ENCODE data around the gene ZFYVE28.

Gene ZFYVE28

DNA sequence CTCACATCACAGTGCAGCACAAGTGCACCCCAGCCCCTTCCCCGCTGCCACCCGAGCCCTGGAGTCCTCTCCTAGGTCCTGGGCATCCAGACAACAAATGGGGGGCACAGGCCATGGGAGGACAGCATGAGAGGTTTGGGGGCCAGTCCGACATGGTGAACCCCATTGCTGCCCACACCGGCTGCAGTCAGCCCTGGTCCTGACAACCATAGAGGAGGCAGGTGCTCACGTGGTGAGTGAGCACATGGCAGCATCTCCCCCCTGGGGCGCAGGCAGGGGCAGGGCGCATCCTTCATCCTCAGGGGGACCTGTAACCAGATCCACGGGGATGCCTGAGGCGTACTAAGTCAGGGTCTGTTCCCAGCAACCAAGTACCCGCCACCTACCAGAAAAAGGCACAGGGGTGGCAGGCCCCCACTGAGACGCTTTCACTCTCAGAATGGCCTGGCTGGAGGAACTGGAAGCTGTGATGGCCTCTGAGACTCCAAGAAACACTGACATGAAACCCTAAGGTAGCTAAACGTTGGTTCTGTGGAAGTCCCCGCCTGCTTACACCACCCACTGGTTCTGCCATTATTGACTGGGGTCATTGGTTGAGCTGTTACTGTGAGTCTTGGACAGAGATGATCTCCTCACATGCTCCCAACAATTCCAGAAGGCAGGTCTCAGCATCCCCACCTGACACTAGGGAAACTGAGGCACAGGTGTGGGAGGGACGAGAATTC, 6.5 kb downstream of the ZFYVE28 start:
- DNase-seq (ENCODE audit: low read depth in 2 of 2): no peak

- DNase-seq (ENCODE audit: low read depth in 2 of 2): no peak
These were observed 9.1 kb downstream of the ZFYVE28 start for GRCh38 chr4:2409381-2409783.

DNA sequence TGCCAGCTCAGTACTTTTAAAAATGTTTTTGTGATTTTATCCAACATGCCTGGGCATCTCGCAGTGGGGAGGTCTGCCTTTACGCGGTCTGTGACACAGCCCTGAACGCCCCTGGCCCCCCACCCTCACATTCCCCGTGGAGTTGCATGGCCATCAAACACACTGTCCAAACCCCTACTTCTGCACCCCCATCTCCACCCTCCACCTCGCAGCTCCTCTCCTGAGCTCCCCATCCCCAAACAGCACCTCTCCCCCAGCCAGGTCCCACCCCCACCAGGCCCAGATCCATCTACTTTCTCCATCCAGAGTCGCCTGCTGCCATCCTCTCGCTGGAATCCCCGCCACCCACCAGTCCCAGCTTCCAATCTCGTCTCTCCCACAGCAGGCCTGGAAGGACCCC, 9.5 kb downstream of the ZFYVE28 start:
- no peak for DNase-seq (ENCODE audit: low read depth in 2 of 2)

DNA sequence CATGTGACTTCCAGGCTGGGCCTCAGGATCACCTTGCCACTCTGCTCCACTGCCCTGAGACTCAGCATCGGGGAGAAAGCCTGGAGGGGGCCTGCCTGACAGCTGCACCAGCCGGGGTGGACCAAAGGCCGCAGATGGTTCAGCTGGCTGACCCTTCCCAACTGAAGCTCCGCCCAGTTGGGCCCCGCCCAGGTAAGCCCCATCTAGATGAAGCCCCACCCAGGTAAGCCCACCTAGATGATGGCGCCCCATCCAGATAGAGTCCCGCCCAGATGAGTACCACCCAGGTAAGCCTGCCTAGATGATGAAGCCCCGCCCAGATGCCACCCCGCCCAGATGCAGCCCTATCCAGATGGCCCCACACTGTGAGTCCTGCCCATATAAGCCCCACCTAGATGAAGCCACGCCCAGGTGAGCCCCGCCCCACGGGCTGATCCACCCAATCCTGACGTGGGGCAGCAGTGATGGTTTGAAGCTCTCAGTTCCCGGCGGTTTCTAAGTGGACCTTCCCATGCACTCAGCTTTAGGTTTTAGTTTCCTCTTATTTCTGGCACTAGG, 10.0 kb downstream of the ZFYVE28 start:
- DNase-seq (ENCODE audit: low read depth in 2 of 2): no peak

- DNase-seq (ENCODE audit: low read depth in 2 of 2): no peak
These were observed 10.5 kb downstream of the ZFYVE28 start for GRCh38 chr4:2407991-2408342.

DNA sequence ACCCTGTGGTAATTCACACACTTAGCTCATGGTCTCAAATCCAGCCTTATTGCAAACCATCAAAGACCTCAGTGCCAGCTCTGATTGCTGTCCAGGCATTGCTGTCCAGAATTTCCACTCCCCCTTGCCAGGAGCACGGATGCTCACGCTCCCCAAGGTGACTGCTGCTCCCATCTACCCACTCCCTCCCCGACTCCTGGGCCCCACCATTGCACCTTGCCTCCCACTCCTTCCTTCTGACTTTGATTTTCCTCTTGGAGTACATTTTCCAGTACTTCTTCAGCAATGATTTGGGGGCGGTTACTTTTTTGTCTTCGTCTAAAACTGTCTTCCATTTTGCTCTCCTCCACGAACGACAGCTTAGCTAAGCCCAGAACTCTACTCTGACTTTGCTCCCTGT, 11.5 kb downstream of the ZFYVE28 start:
- no peak for DNase-seq (ENCODE audit: low read depth in 2 of 2)

- DNase-seq (ENCODE audit: low read depth in 2 of 2): no peak
These were observed 12.0 kb downstream of the ZFYVE28 start for GRCh38 chr4:2406406-2406805.

- no peak for DNase-seq (ENCODE audit: low read depth in 2 of 2)
These were observed 15.5 kb downstream of the ZFYVE28 start for GRCh38 chr4:2402941-2403340.

- DNase-seq (ENCODE audit: low read depth in 2 of 2): no peak
These were observed 16.2 kb downstream of the ZFYVE28 start for GRCh38 chr4:2402048-2402842.

DNA sequence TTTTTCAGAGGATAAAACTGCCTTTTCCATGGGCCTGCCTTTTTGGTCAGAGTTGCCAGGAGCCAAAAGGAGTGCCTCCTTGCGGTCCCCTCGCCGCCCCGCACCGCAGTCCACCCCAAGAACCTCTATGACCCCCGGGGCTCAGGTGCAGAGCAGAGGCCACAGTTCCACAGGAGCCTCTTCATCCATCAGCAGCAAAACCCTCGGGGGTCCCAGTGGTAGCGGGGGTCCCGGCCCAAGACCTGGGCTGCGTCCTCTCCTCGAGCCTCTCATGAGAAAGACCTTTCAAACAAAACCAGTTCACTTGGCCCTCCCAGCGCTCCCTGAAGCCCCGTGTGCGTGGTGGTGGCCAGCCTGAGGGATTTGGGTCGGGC, 16.8 kb downstream of the ZFYVE28 start:
- no peak for DNase-seq (ENCODE audit: low read depth in 2 of 2)

DNA sequence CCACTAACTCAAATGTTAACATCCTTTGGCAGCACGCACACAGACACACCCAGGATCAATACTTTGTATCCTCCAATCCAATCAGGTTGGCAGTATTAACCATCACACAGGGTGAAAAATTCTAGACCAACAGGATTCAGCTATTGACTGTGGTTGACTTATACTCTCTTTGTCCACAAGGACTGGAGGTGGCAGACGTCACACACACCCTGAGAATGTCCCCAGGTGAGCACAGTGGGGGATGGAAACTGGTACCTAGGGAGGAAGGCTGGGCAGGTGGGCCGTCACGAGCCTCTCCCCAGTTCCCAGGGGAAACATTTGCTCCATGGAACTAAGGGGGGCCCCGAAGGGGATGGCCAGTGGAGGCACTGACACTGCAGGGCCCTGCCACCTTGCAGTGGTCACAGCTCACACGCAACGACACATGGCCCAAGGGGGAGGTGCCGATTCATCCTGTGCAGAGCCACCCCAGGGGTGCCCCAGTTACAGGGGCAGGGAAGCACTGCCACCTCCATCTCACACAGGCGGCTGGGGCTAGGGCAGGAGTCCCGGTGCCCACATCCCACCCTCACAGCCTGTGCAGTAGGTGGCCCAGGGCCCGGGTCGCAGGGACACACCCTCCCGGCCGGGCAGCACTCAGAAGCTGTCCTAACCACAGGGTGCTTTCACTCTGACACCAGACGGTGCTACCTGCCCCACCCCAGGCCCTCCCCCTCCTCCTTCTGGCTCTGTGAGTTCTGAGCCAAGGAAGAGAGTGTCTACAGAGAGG, 17.4 kb downstream of the ZFYVE28 start:
- no peak for DNase-seq (ENCODE audit: low read depth in 2 of 2)

- no peak for DNase-seq (ENCODE audit: low read depth in 2 of 2)
These were observed 18.7 kb downstream of the ZFYVE28 start for GRCh38 chr4:2399631-2400190.

GRCh38 chr4:2399216-2399615, 19.2 kb downstream of the ZFYVE28 start:
- DNase-seq (ENCODE audit: low read depth in 2 of 2): no peak

- no peak for DNase-seq (ENCODE audit: low read depth in 2 of 2)
These were observed 20.7 kb downstream of the ZFYVE28 start for GRCh38 chr4:2397596-2398379.

DNA sequence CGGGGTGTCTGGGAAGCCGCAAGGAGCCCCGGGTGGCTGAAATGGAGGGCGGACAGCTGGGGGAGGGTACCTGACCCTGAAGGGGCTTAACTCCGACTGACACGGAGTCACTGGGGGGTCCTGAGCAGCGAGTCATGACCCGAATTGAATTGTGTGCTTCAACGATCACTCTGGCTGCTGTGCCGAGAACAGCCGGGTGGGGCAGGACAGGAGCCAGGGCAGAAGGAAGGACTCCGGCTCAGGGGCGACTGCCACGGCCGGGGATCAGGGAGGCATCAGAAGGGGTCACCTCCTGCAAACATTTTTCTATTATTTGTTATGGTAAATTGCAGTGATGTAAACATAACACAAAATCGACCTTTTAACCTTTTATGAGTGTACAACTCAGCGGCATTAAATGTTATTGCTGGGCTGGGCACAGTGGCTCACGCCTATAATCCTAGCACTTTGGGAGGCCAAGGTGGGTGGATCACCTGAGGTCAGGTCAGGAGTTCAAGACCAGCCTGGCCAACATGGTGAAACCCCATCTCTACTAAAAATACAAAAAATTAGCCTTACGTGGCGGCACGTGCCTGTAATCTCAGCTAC, 21.6 kb downstream of the ZFYVE28 start:
- DNase-seq (ENCODE audit: low read depth in 2 of 2): no peak

GRCh38 chr4:2395584-2395983, 22.9 kb downstream of the ZFYVE28 start:
- no peak for DNase-seq (ENCODE audit: low read depth in 2 of 2)

- no peak for DNase-seq (ENCODE audit: low read depth in 2 of 2)
These were observed 23.4 kb downstream of the ZFYVE28 start for GRCh38 chr4:2395038-2395437.

DNA sequence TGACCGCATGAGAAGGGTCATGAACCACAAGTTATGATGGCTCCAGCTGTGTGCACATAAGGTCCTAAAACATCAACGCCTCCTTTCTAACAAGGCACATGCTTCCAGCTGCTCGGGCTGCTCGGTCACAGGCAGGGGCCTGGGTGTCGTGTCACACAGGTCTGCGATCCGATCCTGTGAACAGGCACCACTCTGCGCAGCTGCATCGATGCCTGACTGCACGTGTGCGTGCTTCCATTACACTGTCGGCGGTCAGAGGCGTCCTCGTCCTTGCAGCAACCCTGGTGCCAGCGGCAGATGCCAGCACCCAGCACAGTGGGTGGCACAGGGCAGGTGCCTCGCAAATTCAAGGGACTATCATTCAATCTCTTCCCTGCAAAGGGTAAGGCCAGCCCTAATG, 23.9 kb downstream of the ZFYVE28 start:
- DNase-seq (ENCODE audit: low read depth in 2 of 2): no peak

- DNase-seq (ENCODE audit: low read depth in 2 of 2): no peak
These were observed 24.8 kb downstream of the ZFYVE28 start for GRCh38 chr4:2393353-2394270.

Data from stimulated activated CD4-positive, alpha-beta T cell treated with anti-CD3 and anti-CD28 coated beads, Interleukin-4, amount 100 ng/mL, for 48 hours (primary cell).